Right lung (tissue), 5 donors: Measurements from ENCODE around the gene LACTB. TPM values are rescaled to one million over a fixed set of nuclear protein-coding genes. Genes with fewer than 3 reads are reported as not detected.
"Not testable (repeated sequence)": the region's sequence is repeated elsewhere in the genome, so short reads cannot be mapped to it uniquely, and the experiment has no call there.

ENCODE experiments used
- DNase-seq, 2 donors: peaks; one replicate each; pipeline ENCODE4 v3.0.0-alpha.2; 2013
- polyA plus RNA-seq, 5 donors: library from polyadenylated mRNA; unstranded; fragments of 120-200 nt; gene quantifications; one replicate each; pipeline versions ENCODE4 v1.2.1 to v1.2.3, GENCODE V29; 2013; ENCODE audit warnings: inconsistent platforms in 1 of 5, low replicate concordance in 1 of 5; ENCODE audit not compliant: insufficient read length in 5 of 5, insufficient read depth in 1 of 5

The LACTB gene
- polyA plus RNA-seq, 5 donors = 14.8 to 24.6 (median 18.5) TPM

DNA sequence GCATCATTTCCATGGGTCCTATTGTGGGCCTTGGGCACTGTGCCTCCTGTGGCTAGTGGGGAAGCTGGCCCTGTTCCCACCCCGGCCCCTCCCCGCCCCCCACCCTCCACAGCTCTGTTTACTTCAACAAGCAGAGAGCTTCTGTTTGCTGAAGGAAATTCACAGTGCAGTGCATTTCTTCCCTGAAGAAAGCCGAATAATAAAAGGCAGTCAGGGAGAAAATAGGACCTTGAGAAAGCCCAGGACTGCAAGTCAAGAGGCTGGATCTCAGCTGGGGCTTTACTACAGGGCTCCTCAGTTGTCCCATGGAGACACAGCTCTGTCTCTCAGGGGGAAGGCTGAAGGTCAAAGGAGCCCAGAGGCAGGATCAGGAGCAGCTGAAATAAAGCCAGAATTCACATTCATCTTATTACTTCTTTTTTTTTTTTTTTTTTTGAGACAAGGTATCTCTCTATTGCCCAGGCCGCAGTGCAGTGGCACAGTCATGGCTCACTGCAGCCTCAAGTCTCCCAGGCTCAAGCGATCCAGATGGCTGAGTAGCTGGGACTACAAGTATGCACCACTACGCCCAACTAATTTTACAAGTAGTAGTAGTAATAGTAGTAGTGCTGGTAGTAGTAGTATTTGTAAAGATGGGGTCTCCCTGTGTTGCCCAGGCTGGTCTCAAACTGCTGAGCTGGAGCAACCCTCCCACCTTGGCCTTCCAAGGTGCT lies 33.0 kb upstream of the LACTB start:
- no peak for DNase-seq

GRCh38 chr15:63089260-63090043 lies 32.2 kb upstream of the LACTB start:
- peak; percentile 45 to 53 for DNase-seq

DNA sequence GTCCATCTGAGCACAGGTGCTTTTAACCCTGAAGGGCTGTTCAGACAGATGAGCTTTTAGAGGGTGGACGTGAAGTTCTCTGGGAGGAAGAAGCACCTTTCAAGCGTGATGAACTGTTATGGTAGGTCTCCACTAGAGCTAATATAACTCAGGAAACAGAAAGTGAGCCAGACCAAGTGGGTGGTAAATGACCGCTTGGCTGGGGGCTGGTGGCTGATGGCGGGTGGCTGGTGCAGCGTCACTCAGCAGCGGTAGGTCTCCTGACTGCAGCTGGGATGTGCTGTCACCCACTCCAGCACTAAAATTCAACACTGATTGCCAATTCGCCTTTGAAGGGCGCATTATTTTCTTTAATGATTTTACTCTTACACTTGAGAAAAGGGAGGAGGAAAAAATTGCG lies 31.2 kb upstream of the LACTB start:
- peak; percentile 82 to 87 for DNase-seq

DNA sequence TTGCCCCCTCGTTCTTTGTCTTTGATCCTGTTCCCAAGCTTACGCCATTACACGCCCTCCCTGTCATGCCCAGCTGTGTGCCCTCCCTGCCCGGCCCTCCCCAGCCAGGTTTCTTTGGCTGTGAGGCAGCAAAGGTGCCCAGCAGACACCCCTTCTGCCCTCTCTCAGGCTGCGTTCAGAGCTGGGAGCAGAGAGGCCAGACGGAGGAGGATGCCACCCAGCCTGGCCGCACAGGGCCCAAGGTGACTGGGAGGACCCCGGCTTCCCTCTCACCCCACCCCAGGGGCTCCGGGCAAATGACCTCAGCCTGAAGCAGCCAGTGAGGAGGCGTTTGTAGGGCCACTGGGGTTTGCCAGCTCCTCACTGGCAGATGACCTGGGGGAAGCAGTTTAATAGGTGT lies 30.8 kb upstream of the LACTB start:
- DNase-seq = no peak

- DNase-seq = peak in 1 of 2 donors; percentile 53
Measured at GRCh38 chr15:63091679-63092446, 29.8 kb upstream of the LACTB start.

GRCh38 chr15:63093486-63094205 lies 28.0 kb upstream of the LACTB start:
- peak; percentile 65 to 80 for DNase-seq

- no peak for DNase-seq
Measured at GRCh38 chr15:63094495-63094931, 27.1 kb upstream of the LACTB start.

- DNase-seq = no peak
Measured at GRCh38 chr15:63096178-63096577, 25.5 kb upstream of the LACTB start.

- not testable (repeated sequence) for DNase-seq
Measured at GRCh38 chr15:63098901-63099300, 22.8 kb upstream of the LACTB start.

DNA sequence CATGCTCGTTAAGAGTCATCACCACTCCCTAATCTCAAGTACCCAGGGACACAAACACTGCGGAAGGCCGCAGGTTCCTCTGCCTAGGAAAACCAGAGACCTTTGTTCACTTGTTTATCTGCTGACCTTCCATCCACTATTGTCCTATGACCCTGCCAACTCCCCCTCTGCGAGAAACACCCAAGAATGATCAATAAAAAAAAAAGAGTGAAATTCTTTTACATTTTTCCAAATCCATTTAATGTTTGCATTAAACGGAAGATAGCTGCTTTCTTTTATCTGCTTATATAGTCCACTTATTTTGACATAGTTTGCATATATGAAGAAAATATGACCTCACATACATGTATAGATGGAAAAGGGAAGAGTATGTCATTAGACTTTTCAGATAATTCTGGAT lies 22.1 kb upstream of the LACTB start:
- not testable (repeated sequence) for DNase-seq

- no peak for DNase-seq
Measured at GRCh38 chr15:63103416-63103815, 18.2 kb upstream of the LACTB start.

GRCh38 chr15:63104727-63105126 lies 16.9 kb upstream of the LACTB start:
- no peak for DNase-seq

- not testable (repeated sequence) for DNase-seq
Measured at GRCh38 chr15:63105354-63105753, 16.3 kb upstream of the LACTB start.

DNA sequence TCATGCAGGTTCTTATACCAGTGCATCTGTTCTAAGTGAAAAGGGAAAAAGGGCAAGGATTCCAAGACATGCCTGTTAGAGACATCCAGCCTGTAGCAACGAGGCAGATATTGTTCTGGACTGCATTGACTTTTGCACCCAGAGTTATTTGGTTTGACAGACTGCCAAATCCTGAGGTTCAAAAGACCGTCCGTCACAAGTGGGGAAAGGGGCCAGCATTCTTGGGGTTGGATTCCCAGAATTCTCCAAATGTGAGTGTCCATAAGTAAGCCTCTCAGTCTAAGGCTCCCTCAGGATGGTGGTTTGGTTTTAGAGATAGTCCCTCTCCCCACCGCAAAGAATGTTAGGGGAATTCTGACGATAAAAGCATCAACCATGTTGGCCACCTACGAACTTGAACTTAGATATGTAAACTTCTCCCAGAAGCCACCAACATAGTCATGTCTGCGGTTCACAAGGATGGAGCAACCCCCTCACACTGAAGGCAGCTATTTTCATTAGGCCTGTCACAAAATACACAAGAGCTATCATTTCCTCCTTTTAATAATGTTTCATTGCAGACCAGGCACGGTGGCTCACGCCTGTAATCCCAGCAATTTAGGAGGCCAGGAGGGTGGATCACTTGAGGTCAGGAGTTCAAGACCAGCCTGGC lies 13.6 kb upstream of the LACTB start:
- DNase-seq = peak; percentile 63 to 72

- DNase-seq = no peak
Measured at GRCh38 chr15:63109498-63109897, 12.2 kb upstream of the LACTB start.

GRCh38 chr15:63109920-63110319 lies 11.7 kb upstream of the LACTB start:
- DNase-seq = no peak

GRCh38 chr15:63110428-63111026 lies 11.1 kb upstream of the LACTB start:
- DNase-seq = no peak

DNA sequence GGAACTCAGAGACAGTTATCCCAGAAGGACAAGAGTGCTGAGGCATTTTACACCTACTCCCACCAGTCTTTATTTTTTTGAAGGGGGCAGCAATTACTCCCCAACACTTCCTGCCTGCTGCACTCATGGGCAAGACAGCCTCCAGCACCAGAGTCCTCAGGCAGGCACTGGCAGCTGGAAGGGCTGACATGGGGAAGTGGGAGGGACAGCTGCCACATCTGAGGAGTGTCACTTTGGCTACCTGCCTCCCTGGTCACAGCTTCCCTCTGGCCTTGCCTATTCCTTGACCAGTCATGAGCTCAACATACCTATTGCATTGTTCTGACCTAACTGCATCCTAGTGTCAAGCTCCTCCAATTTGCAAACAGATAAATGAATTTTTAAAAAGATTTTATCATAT lies 10.2 kb upstream of the LACTB start:
- DNase-seq = no peak

DNA sequence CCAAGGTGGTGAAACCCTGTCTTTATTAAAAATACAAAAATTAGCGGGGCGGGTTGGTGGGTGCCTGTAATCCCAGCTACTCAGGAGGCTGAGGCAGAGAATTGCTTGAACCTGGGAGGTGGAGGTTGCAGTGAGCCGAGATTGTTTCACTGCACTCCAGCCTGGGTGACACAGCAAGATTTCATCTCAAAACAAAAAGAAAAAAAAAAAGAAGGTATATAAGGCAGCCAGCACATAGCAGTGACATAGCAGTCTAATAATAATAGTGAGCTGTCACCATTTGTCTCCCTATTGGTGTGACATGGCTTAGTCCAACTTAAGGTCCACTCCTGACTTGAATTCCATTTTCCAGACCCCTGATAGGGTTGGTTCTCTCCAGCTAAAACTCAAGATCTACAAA lies 8.8 kb upstream of the LACTB start:
- DNase-seq = no peak

DNA sequence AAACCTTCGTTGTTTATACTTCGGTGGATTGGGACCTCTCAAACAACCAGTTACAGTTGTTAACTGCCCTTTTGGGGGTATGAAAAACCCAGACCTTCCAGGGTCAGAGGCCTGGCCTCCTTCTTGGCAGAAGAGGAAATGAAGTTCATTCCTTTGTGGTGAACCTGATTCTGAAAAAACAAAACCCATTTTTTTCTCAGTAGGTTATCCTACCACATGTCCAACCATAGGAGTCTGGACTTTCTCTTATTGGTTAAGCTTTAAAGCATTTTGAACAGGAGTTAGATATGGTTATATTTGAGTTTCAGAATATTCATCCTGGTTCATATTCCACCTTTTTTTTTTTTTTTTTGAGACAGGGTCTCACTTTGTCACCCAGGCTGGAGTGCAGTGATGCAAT lies 7.2 kb upstream of the LACTB start:
- DNase-seq = no peak

DNA sequence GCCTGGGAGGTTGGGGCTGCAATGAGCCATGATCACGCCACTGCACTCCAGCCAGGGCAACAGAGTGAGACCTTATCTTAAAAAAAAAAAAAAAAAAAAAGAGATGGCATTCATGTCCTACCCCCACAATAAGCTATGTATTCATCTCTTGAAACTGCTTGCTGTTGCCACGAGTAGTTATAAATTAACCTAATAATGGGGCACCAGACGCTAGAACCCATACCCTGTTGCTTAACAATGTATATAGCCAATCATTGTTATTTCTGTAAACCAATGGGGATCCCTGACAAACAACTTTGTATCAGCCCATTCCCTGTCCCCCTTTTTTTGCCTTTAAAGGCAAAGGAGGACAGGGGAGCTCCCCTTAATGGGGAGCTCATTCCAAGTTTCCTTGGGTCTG lies 2.8 kb upstream of the LACTB start:
- no peak for DNase-seq
